ENCODE results near the gene DDX25.

DDX25 gene

GRCh38 chr11:125918140-125918840, 14.0 kb downstream of the DDX25 start:
- DNase-seq (ENCODE audit: low spot score in 2 of 2) = no peak
- Mint-ChIP-seq H3K4me1 (no peaks in the 10 kb centered on the region), H3K9me3 (no peaks in the 10 kb centered on the region), H3K4me3 (no peak overlapping the region), H3K27ac (ENCODE audit: low read depth) (no peak overlapping the region), H3K27me3 (peaks cover 56% of the 10 kb centered on the region), H3K36me3 (ENCODE audit: insufficient read depth) (no peaks in the 10 kb centered on the region)
- ATAC-seq (replicated peaks; ENCODE audit: extremely low read depth, poor library complexity, severe bottlenecking) = no peak

GRCh38 chr11:125921042-125921441, 16.7 kb downstream of the DDX25 start:
- ATAC-seq (replicated peaks; ENCODE audit: extremely low read depth, poor library complexity, severe bottlenecking) (no peak), DNase-seq (ENCODE audit: low spot score in 2 of 2) (no peak)
- no peaks in the 10 kb centered on the region for H3K4me1 Mint-ChIP-seq
- no peaks in the 10 kb centered on the region for H3K36me3 Mint-ChIP-seq (ENCODE audit: insufficient read depth)
- peaks cover 67% of the 10 kb centered on the region for H3K27me3 Mint-ChIP-seq
- H3K27ac Mint-ChIP-seq (ENCODE audit: low read depth) = no peak overlapping the region
- H3K9me3 Mint-ChIP-seq = no peaks in the 10 kb centered on the region
- H3K4me3 Mint-ChIP-seq = no peak overlapping the region

GRCh38 chr11:125922156-125922555, 17.8 kb downstream of the DDX25 start:
- Mint-ChIP-seq H3K4me3 (no peak overlapping the region), H3K36me3 (ENCODE audit: insufficient read depth) (no peaks in the 10 kb centered on the region), H3K4me1 (no peaks in the 10 kb centered on the region), H3K27me3 (peaks cover 67% of the 10 kb centered on the region), H3K9me3 (no peaks in the 10 kb centered on the region), H3K27ac (ENCODE audit: low read depth) (no peak overlapping the region)
- no peak for ATAC-seq (replicated peaks; ENCODE audit: extremely low read depth, poor library complexity, severe bottlenecking)
- no peak for DNase-seq (ENCODE audit: low spot score in 2 of 2)

- H3K9me3 Mint-ChIP-seq = no peaks in the 10 kb centered on the region
- no peak overlapping the region for H3K27ac Mint-ChIP-seq (ENCODE audit: low read depth)
- peaks cover 66% of the 10 kb centered on the region for H3K27me3 Mint-ChIP-seq
- H3K4me1 Mint-ChIP-seq = no peaks in the 10 kb centered on the region
- ATAC-seq (replicated peaks; ENCODE audit: extremely low read depth, poor library complexity, severe bottlenecking) = peak; percentile 32
- DNase-seq (ENCODE audit: low spot score in 2 of 2) = peak in 1 of 2 donors; percentile 31
- H3K4me3 Mint-ChIP-seq = no peak overlapping the region
- H3K36me3 Mint-ChIP-seq (ENCODE audit: insufficient read depth) = no peaks in the 10 kb centered on the region
These were observed 18.8 kb downstream of the DDX25 start for GRCh38 chr11:125923012-125923579.

GRCh38 chr11:125923633-125924032, 19.3 kb downstream of the DDX25 start:
- Mint-ChIP-seq H3K27ac (ENCODE audit: low read depth) (no peak overlapping the region), H3K4me3 (no peak overlapping the region), H3K4me1 (no peaks in the 10 kb centered on the region), H3K27me3 (peaks cover 61% of the 10 kb centered on the region), H3K36me3 (ENCODE audit: insufficient read depth) (no peaks in the 10 kb centered on the region), H3K9me3 (no peaks in the 10 kb centered on the region)
- no peak for DNase-seq (ENCODE audit: low spot score in 2 of 2)
- ATAC-seq (replicated peaks; ENCODE audit: extremely low read depth, poor library complexity, severe bottlenecking) = no peak

GRCh38 chr11:125924384-125925007, 20.2 kb downstream of the DDX25 start:
- no peak overlapping the region for H3K4me3 Mint-ChIP-seq
- H3K9me3 Mint-ChIP-seq = no peaks in the 10 kb centered on the region
- ATAC-seq (replicated peaks; ENCODE audit: extremely low read depth, poor library complexity, severe bottlenecking) (no peak), DNase-seq (ENCODE audit: low spot score in 2 of 2) (no peak)
- H3K27me3 Mint-ChIP-seq = peaks cover 59% of the 10 kb centered on the region
- H3K36me3 Mint-ChIP-seq (ENCODE audit: insufficient read depth) = no peaks in the 10 kb centered on the region
- no peak overlapping the region for H3K27ac Mint-ChIP-seq (ENCODE audit: low read depth)
- no peaks in the 10 kb centered on the region for H3K4me1 Mint-ChIP-seq

GRCh38 chr11:125925247-125925740, 21.0 kb downstream of the DDX25 start:
- H3K36me3 Mint-ChIP-seq (ENCODE audit: insufficient read depth) = no peaks in the 10 kb centered on the region
- DNase-seq (ENCODE audit: low spot score in 2 of 2) = no peak
- no peaks in the 10 kb centered on the region for H3K4me1 Mint-ChIP-seq
- no peaks in the 10 kb centered on the region for H3K9me3 Mint-ChIP-seq
- no peak overlapping the region for H3K4me3 Mint-ChIP-seq
- no peak overlapping the region for H3K27ac Mint-ChIP-seq (ENCODE audit: low read depth)
- ATAC-seq (replicated peaks; ENCODE audit: extremely low read depth, poor library complexity, severe bottlenecking) = no peak
- H3K27me3 Mint-ChIP-seq = peaks cover 59% of the 10 kb centered on the region

- H3K36me3 Mint-ChIP-seq (ENCODE audit: insufficient read depth) = no peaks in the 10 kb centered on the region
- no peak overlapping the region for H3K27ac Mint-ChIP-seq (ENCODE audit: low read depth)
- no peak for ATAC-seq (replicated peaks; ENCODE audit: extremely low read depth, poor library complexity, severe bottlenecking)
- H3K4me3 Mint-ChIP-seq = no peak overlapping the region
- no peaks in the 10 kb centered on the region for H3K9me3 Mint-ChIP-seq
- H3K4me1 Mint-ChIP-seq = no peaks in the 10 kb centered on the region
- no peak for DNase-seq (ENCODE audit: low spot score in 2 of 2)
- H3K27me3 Mint-ChIP-seq = peaks cover 55% of the 10 kb centered on the region
These were observed 21.5 kb downstream of the DDX25 start for GRCh38 chr11:125925804-125926203.

- no peak for DNase-seq (ENCODE audit: low spot score in 2 of 2)
- Mint-ChIP-seq H3K9me3 (no peaks in the 10 kb centered on the region), H3K4me3 (no peak overlapping the region), H3K27me3 (peaks cover 58% of the 10 kb centered on the region), H3K27ac (ENCODE audit: low read depth) (no peak overlapping the region), H3K4me1 (no peaks in the 10 kb centered on the region), H3K36me3 (ENCODE audit: insufficient read depth) (no peaks in the 10 kb centered on the region)
- no peak for ATAC-seq (replicated peaks; ENCODE audit: extremely low read depth, poor library complexity, severe bottlenecking)
These were observed 22.4 kb downstream of the DDX25 start for GRCh38 chr11:125926682-125927081.

- H3K27me3 Mint-ChIP-seq = peaks cover 59% of the 10 kb centered on the region
- H3K9me3 Mint-ChIP-seq = no peaks in the 10 kb centered on the region
- no peak for ATAC-seq (replicated peaks; ENCODE audit: extremely low read depth, poor library complexity, severe bottlenecking)
- no peaks in the 10 kb centered on the region for H3K4me1 Mint-ChIP-seq
- H3K36me3 Mint-ChIP-seq (ENCODE audit: insufficient read depth) = no peaks in the 10 kb centered on the region
- DNase-seq (ENCODE audit: low spot score in 2 of 2) = no peak
- H3K27ac Mint-ChIP-seq (ENCODE audit: low read depth) = no peak overlapping the region
- no peak overlapping the region for H3K4me3 Mint-ChIP-seq
These were observed 25.3 kb downstream of the DDX25 start for GRCh38 chr11:125929445-125930075.

GRCh38 chr11:125930076-125930450, 25.8 kb downstream of the DDX25 start:
- Mint-ChIP-seq H3K9me3 (no peaks in the 10 kb centered on the region), H3K4me1 (no peaks in the 10 kb centered on the region), H3K27me3 (peaks cover 54% of the 10 kb centered on the region), H3K27ac (ENCODE audit: low read depth) (no peak overlapping the region), H3K4me3 (no peak overlapping the region), H3K36me3 (ENCODE audit: insufficient read depth) (no peaks in the 10 kb centered on the region)
- DNase-seq (ENCODE audit: low spot score in 2 of 2) (no peak), ATAC-seq (replicated peaks; ENCODE audit: extremely low read depth, poor library complexity, severe bottlenecking) (no peak)

GRCh38 chr11:125931116-125931515, 26.8 kb downstream of the DDX25 start:
- no peaks in the 10 kb centered on the region for H3K9me3 Mint-ChIP-seq
- no peak for DNase-seq (ENCODE audit: low spot score in 2 of 2)

GRCh38 chr11:125931668-125932067, 27.4 kb downstream of the DDX25 start:
- Mint-ChIP-seq H3K36me3 (ENCODE audit: insufficient read depth) (no peaks in the 10 kb centered on the region), H3K4me3 (no peak overlapping the region)
- no peak for DNase-seq (ENCODE audit: low spot score in 2 of 2)

More at GRCh38 chr11:125931116-125931515, 26.8 kb downstream of the DDX25 start:
- H3K27ac Mint-ChIP-seq (ENCODE audit: low read depth) = no peak overlapping the region
- H3K4me1 Mint-ChIP-seq = no peaks in the 10 kb centered on the region
- no peak for ATAC-seq (replicated peaks; ENCODE audit: extremely low read depth, poor library complexity, severe bottlenecking)
- H3K36me3 Mint-ChIP-seq (ENCODE audit: insufficient read depth) = no peaks in the 10 kb centered on the region
- H3K27me3 Mint-ChIP-seq = peaks cover 43% of the 10 kb centered on the region
- no peak overlapping the region for H3K4me3 Mint-ChIP-seq

More at GRCh38 chr11:125931668-125932067, 27.4 kb downstream of the DDX25 start:
- Mint-ChIP-seq H3K9me3 (no peaks in the 10 kb centered on the region), H3K4me1 (no peaks in the 10 kb centered on the region), H3K27me3 (peaks cover 38% of the 10 kb centered on the region), H3K27ac (ENCODE audit: low read depth) (no peak overlapping the region)
- ATAC-seq (replicated peaks; ENCODE audit: extremely low read depth, poor library complexity, severe bottlenecking) = no peak
